NT2/D1 (cell line): Measurements from ENCODE around the gene CPA1.

Experiments
- SUZ12 ChIP-seq: IDR thresholded peaks from 2 replicates; pipeline ENCODE4 v1.6.1; 2011; ENCODE audit not compliant: insufficient read length, insufficient read depth; ENCODE audit errors: extremely low read depth
- YY1 ChIP-seq: IDR thresholded peaks from 2 replicates; pipeline ENCODE4 v1.6.1; 2011; ENCODE audit not compliant: insufficient read length, insufficient read depth
- ZNF274 ChIP-seq: IDR thresholded peaks from 2 replicates; pipeline ENCODE4 v1.6.1; 2011; ENCODE audit warnings: mild to moderate bottlenecking, low read depth, low read length

- no peak for TF ChIP-seq SUZ12
- TF ChIP-seq ZNF274 = no peak
- TF ChIP-seq YY1 = no peak
These were observed 1.4 kb downstream of the CPA1 start for GRCh38 chr7:130381468-130382312.
